ENCODE results near the gene MEFV.

DNA sequence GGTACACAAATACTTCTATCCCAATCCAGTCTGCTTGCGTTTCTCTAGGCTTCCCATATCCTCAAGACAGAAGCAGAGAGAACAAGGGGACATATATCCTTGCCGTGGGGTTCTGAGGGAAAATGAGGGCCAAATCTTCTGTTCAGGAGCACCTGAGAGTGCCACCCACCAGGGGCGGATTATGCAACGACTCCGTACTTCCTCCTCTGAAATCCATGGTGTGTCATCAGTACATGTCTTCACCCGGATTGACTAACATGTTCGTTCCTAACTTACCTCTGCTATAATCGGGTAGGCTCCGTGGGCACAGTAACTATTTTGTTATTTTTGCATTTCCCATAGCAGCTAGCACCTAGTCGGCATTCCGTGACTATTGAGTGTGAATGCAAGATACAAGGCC lies 13.7 kb downstream of the MEFV start:
- TF ChIP-seq CTCF (conservative IDR thresholded peaks at IDR 0.05; ENCODE audit: low read length): no peak
- no peak for TF ChIP-seq EZH2phosphoT487 (IDR thresholded peaks at IDR 0.05; ENCODE audit: borderline replicate concordance, low read depth, low read length)
